Germinal center (tissue), 1 donor: Measurements from ENCODE around the gene HOOK2.
"Not testable (repeated sequence)": the region's sequence is repeated elsewhere in the genome, so short reads cannot be mapped to it uniquely, and the experiment has no call there.

ENCODE experiments used
- DNase-seq: peaks from one replicate; pipeline ENCODE4 v3.0.0; 2012; ENCODE audit warnings: mixed read lengths, low spot score

Gene HOOK2, protein sequence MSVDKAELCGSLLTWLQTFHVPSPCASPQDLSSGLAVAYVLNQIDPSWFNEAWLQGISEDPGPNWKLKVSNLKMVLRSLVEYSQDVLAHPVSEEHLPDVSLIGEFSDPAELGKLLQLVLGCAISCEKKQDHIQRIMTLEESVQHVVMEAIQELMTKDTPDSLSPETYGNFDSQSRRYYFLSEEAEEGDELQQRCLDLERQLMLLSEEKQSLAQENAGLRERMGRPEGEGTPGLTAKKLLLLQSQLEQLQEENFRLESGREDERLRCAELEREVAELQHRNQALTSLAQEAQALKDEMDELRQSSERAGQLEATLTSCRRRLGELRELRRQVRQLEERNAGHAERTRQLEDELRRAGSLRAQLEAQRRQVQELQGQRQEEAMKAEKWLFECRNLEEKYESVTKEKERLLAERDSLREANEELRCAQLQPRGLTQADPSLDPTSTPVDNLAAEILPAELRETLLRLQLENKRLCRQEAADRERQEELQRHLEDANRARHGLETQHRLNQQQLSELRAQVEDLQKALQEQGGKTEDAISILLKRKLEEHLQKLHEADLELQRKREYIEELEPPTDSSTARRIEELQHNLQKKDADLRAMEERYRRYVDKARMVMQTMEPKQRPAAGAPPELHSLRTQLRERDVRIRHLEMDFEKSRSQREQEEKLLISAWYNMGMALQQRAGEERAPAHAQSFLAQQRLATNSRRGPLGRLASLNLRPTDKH

DNA sequence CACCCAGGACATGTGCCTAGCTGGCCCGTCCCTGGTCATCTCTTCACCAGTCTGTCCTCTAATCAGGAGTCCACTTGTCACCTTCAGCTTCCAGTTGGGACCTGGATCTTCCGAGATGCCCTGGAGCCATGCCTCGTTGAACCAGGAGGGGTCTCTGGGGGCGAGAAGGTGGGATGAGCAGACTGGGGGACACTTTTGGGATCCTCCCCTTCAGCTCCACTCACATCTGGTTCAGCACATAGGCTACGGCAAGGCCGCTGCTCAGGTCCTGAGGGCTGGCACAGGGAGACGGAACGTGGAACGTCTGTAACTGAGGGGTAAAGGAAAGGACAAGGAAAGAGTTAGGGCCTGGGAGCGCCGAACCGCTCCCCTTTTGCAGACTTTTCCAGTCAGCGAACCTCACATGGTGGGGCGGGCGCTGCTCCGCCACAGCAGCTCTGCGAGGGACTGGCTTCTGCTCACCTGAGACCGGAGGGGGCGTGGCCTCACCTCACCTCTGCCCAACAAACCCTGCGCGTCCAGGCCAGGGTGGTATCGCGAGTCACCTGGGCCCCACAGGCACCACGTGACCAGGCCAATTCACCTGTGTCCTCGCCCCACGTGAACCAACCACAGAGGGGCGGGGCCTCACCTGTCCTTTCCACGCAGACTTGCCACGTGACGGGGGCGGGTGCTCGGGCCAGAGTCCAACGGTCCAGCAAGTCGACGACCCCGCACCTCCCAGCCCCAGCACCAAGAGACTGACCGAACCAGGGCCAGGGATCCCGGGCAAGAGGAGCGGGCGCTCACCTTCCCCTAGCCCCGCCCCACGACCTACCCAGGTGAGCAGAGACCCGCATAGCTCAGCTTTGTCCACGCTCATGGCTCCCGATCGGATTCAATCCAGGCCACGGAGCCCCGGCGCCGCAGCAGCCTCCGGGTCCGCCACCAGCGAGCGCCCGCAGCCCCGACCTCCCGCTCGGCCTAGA is at the start of gene HOOK2:
Gene HOOK2 (minus strand): TSS at position 965 of the 968 bp plus-strand sequence. CDS start 103 bp downstream, at position 862.
- no peak for DNase-seq

DNA sequence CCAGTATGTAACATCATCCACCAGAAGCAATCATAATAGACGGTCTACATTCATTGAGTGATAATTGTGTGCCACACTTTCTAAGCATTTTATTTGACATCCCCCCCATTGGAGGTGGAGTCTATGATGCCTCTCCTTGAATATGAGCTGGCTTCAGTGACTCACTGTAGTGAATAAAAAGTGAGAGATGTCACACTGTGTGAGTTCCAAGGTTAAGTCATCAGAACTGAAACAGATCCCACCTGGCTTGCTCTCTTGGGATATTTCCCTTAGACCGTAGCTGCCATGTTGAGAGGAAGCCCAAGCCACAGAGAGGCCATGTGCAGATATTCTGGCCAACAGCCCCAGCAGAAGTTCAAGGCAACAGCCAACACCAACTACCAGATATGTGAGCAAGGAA is 46.4 kb upstream of the HOOK2 start:
- no peak for DNase-seq

DNA sequence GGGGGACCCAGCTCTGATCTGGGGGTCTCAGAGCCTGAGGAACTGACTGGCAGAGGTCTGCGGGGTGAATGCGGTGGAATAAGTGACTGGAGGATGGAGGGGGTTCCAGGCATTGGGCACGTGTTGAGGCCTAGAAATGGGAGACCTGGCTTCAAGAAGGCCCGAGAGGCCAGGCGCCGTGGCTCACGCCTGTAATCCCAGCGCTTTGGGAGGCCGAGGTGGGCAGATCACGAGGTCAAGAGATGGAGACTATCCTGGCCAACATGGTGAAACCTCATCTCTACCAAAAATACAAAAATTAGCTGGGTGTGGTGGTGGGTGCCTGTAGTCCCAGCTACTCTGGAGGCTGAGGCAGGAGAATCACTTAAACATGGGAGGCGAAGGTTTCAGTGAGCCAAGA is 42.5 kb upstream of the HOOK2 start:
- not testable (repeated sequence) for DNase-seq

DNA sequence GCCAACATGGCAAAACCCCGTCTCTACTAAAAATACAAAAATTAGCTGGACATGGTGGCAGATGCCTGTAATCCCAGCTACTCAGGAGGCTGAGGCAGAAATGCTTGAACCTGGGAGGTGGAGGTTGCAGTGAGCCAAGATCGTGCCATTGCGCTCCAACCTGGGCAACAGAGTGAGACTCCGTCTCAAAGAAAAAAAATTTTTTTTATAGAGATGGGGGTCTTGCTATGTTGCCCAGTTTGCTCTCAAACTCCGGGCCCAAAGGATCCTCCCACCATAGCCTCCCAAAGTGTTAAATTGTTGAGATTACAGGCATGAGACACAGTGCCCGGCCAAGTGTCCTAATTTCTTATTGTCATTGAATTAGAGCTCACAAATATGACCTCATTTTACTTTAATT is 41.8 kb upstream of the HOOK2 start:
- not testable (repeated sequence) for DNase-seq

DNA sequence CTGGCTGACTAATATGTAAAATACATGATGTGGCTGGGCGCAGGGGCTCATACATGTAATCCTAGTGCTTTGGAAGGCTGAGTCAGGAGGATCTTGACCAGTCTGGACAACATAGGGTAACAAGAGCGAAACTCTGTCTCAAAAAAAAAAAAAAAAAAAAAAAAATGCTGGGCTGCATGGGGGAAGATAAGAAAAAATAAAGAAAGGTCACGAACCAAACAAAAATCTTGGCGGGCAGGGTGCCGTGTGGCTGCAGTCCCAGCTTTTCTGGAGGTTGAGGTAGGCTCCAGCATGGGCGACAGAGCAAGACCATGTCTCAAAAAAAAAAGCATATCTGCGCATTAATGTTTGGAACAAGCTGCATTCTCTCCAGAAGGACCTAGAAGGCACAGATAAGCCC is 39.7 kb upstream of the HOOK2 start:
- no peak for DNase-seq

DNA sequence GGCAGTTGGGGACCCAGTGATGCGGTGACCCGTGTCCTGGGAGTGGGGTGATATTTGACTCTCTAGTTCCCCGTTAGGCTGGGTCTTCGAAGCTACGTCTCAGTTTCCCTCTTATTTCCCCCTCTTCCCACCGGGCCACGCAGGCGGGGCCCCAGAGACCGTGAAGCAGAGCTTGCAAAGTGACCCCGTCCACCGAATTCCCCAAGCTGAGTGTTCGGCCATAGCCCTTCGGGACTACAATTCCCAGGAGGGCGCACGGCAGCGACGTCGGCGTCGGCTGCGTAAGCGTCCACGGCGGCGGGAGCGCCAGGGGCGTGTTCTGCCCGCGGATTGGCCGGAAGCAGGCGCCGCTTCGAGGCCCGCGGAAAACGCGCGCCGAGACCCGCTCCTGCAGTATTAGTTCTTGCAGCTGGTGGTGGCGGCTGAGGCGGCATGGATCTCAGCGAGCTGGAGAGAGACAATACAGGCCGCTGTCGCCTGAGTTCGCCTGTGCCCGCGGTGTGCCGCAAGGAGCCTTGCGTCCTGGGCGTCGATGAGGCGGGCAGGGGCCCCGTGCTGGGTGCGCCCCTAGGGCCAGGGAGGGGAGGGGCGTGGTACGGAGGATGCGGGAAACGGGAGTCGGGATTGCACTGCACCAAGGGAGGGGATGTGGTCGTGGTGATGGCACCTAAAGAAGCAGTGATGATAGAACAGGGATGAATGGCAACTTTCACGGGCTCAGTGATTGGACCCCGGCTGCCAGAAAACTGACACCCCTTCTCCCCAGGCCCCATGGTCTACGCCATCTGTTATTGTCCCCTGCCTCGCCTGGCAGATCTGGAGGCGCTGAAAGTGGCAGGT is 31.1 kb upstream of the HOOK2 start, which contains the start of gene RNASEH2A:
Gene RNASEH2A (plus strand): TSS at position 343 of the 840 bp plus-strand sequence. CDS start 90 bp downstream, at position 433.
- peak; percentile 93 for DNase-seq

DNA sequence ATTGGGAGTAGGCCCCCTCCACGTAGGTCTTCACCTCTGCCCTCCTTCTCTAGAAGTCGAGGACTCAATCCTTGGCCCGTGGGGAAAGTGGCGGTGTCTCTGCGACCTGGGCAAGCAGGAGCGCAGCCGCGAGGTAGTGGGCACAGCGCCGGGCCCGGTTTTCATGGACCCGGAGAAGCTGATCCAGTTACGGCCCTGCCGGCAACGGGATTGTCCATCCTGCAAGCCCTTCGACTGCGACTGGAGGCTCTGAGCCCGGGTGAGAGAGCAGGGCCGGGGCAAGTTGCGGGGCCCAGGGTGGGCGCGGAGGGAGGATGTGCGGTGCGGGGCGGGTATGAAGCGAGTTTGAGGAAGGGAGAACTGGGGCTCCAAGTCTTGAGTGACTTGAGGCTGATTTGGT is 28.7 kb upstream of the HOOK2 start:
- DNase-seq = no peak

DNA sequence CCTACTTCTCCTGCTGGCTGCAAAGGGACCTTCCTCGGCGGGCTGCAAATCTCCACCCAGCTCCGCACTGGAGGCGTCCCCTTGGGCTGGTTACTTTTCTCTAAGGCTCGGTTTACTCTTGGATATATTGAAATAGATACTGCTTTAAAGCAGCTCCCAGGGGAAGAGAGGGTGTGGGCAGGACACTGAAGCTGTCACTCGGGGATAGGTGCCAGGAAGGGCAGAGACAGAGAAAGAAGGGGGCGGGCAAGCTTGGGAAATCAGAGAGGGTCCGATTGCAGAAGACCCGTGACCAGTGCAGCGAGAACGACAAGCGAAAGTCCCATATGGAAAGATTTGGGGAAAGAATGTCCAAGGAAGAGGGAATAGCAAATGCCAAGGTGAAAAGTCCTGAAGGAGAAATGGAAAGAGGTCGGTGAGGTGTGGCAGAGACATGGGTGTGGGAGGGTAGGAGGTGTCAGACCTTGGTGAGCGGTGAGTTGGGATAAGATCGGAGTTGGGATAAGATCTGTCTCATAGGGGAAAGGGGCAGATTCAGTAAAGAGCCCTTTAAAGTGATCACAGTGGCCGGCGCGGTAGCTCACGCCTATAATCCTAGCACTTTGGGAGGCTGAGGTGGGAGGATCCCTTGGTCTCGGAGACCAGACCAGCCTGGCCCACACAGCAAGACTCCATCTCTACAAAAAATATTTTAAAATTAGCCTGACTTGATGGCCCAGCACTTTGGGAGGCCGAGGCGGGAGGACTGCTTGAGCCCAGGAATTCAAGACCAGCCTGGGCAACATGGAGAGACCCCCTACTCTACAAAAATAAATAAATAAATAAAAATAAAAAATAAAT is 27.1 kb upstream of the HOOK2 start:
- peak; percentile 32 for DNase-seq

DNA sequence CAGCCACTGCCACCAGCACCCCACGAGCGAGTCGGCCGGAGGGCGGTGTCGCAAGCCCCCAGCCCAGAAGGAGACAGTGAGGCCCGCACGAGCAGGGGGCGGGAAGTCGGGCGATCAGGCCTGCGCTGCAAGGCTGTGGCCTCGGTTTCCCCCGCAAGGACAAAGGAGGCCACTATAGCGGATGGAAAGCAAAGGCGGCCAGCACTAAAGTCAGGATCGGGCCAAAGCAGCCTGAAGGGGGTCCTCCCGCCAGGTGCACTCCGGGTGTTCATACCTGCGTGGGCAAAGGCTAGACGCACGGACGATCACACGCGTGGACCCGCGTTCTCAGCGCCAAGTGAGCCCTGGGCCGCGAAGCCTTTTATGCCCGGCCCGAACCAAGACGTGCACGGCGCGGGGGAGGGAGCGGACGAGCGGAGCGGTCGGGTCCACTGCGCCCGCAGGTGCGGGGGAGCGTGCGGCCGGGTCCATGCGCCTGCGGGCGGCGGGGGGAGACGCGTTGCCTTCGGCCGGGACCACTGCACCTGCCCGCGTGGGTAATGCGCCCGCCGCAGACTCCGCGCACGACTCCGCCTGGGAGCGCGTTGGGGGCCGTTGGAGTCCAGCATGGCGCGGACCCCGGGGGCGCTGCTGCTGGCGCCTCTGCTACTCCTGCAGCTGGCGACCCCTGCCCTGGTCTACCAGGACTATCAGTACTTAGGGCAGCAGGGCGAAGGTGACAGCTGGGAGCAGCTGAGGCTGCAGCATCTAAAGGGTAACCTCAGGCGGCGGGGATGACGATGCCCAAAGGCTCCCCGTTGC is 26.3 kb upstream of the HOOK2 start, which contains the start of the genes PRDX2 and THSD8:
Gene PRDX2 (minus strand): TSS at position 335 of the 801 bp plus-strand sequence. CDS start 539 bp downstream, outside the sequence.
Gene THSD8 (plus strand): TSS at position 604 of the 801 bp plus-strand sequence. CDS start 3 bp downstream, at position 607.
- DNase-seq = peak; percentile 77

DNA sequence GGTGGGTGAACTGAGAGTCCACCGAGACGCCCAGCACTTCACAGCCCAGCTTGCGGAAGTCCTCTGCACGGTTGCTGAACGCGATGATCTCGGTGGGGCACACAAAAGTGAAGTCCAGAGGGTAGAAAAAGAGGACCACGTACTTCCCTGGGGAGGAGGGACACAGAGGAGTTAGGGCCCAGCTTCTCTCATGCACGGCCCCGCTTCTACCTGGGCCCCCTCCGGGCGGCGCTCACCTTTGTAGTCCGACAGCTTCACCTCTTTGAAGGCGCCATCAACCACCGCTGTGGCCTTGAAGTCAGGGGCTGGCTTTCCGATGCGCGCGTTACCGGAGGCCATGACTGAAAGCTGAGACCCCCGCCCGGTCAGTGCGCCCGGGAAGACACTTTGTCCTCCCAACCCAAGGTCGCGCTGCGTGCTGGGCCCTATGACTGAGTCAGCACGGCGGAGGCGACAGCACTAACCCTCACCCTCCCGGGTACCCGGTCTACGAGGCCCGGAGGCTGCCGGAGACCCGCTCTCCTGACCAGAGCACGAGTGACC is 25.6 kb upstream of the HOOK2 start:
- no peak for DNase-seq

DNA sequence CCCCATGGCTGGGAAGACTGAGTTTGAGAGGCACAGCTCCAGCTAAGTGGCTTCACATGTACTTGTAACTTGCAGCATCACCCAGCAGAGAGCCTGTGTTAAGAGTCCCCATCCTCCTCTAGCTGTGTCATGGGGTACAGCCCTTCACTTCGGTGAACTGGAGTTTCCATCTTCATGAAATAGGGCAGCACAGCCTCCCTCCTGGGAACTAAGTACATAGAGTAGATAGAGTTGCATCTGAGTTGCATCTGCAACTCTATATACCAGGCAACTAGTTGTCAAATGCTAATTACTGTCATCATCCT is 25.1 kb upstream of the HOOK2 start:
- no peak for DNase-seq

DNA sequence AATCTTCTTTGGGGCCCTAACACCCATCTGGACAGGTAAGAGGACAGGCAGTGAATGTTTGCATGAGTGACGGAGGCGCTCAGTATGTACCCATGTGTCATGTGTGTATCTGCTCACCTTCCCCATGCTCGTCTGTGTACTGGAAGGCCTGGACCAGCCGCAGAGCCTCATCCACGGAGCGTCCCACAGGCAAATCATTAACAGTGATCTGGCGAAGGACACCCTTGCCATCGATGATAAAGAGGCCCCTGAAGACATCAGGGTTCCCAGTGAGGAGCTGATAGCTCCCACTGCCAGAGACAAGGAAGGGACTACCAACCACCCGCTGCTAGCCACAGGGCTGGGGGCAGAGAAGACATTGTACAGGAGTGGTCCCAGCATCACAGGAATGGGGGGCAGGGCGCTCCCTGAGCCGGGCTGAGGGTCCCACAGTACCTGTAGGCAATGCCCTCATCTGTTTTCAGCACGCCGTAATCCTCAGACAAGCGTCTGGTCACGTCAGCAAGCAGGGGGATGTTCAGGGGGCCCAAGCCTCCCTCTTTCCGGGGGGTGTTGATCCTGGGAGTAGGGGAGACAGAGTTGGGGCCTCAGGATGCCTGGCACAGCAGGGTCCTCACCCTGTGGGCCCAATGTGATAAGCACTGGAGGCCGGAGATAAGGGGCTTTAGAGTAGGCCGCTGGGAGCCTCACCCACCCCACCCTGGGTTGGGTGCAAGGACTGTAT is 24.6 kb upstream of the HOOK2 start:
- no peak for DNase-seq

DNA sequence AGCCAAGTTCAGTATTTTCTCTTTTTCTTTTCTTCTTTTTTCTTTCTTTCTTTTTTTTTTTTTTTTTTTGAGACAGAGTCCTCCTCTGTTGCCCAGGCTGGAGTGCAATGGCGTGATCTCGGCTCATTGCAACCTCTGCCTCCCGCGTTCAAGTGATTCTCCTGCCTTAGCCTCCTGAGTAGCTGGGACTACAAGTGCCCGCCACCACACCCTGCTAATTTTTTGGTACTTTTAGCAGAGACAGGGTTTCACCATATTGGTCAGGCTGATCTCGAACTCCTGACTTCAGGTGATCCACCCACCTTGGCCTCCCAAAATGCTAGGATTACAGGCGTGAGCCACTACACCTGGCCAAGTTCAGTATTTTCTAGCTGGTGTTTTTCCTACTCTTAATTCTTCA is 22.3 kb upstream of the HOOK2 start:
- DNase-seq = not testable (repeated sequence)

DNA sequence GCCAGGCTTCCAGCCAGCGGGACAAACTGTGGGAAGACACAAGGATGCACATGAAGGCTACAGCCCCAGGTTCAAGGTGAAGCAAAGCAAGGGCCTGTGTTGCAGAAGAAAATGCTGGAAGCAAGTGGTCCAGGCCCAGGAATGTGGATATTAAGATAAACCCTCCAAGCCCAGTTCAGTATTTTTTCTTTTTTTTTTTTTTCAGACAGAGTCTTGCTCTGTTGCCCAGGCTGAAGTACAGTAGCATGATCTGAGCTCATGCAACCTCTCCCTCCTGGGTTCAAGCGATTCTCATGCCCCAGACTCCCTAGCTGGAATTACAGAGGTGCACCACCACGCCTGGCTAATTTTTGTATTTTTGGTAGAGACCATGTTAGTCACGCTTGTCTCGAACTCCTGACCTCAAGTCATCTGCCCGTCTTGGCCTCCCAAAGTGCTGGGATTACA is 21.8 kb upstream of the HOOK2 start:
- DNase-seq = no peak

DNA sequence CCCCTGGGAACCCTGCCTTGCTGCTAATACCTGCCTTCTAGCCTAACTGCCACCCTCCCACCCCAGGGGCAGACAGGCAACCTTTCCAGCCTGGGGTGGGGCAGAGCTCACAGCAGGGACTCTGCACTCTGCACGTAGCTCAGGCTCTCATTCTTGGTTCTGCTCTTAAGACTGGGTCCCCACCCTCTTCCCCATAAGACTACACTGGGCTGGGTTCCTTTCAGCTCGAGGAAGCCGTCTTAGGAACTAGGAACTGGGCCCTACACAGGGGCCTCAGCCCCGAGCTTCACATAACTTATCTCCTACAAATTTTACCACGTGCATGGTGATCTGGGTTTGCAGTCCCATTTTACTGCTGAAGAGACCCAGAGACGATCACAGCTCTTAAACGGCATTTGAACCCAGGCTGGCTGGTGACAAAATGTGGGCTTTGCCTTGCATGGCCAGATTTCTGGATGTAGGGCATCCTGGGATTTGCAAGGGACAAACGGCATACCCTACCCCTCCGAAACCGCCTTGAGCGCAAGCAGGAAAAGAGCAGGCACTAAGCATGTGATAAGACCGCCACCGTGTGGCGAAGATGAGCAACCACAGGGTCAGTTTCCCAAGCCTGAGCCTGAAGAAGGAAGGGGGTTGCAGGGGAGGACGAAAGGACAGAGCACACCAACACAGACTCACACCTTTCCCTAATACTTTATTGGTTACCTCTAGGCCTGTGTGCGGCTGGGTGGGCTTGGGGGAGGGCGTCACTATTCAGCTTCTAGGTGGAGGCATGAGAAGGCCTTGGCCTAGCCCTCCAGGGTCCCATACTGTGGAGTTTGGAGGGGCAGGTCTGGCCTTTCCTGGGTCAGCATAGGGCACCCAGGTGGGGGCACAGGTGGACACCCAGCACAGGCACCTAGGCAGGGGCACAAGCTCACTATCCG is 21.1 kb upstream of the HOOK2 start:
- DNase-seq = peak; percentile 59

DNA sequence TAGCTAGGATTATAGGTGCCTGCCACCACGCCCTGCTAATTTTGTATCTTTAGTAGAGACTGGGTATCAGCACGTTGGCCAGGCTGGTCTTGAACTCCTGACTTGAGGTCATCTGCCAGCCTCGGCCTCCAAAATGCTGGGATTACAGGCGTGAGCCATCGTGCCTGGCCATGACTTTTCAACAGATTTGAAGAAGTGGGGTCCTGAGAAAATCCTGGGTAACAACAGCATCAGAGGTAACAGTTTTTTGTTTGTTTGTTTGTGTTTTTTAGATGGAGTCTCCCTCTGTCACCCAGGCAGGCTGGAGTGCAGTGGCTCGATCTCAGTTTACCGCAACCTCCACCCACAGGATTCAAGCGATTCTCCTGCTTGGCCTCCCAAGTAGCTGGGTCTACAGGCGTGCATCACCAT is 19.6 kb upstream of the HOOK2 start:
- no peak for DNase-seq
